ENCODE results near the gene ME3.

Gene ME3

DNA sequence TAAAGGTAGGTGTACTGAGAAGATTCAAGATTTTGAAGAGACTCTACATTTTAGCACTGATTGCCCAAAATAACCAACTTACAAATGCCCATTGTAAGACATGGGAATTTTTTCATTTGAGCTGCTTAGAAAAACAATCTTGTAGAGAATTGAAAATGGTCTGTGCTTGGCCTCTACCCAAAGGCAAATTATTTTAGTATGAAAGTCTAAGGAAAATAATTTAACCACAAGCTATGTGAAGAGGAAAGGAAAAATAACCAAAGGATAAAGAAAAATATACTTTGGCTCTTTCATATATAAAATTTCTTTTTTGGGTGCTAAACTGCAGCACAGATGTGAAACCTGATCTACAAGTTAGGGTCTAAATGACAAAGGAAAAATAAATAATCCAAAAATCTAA lies 54.9 kb downstream of the ME3 start:
- Mint-ChIP-seq H3K36me3 (ENCODE audit: insufficient read depth) (no peaks in the 10 kb centered on the region), H3K4me1 (ENCODE audit: low read depth in 2 of 2) (no peaks in the 10 kb centered on the region), H3K4me3 (no peak overlapping the region), H3K27ac (no peak overlapping the region), H3K9me3 (peaks cover 0 to 1% of the 10 kb centered on the region in 2 donors), H3K27me3 (no peaks in the 10 kb centered on the region)
- ATAC-seq (replicated peaks) = no peak
- DNase-seq = no peak

GRCh38 chr11:86615487-86615886 lies 56.9 kb downstream of the ME3 start:
- Mint-ChIP-seq H3K9me3 (peaks cover 0 to 1% of the 10 kb centered on the region in 2 donors), H3K4me3 (no peak overlapping the region), H3K27me3 (no peaks in the 10 kb centered on the region), H3K36me3 (ENCODE audit: insufficient read depth) (no peaks in the 10 kb centered on the region), H3K27ac (no peak overlapping the region), H3K4me1 (ENCODE audit: low read depth in 2 of 2) (no peaks in the 10 kb centered on the region)
- DNase-seq (no peak), ATAC-seq (replicated peaks) (no peak)

- no peaks in the 10 kb centered on the region for H3K27me3 Mint-ChIP-seq
- no peaks in the 10 kb centered on the region for H3K9me3 Mint-ChIP-seq
- ATAC-seq (replicated peaks) (no peak), DNase-seq (no peak)
- no peak overlapping the region for H3K27ac Mint-ChIP-seq
- H3K36me3 Mint-ChIP-seq (ENCODE audit: insufficient read depth) = no peaks in the 10 kb centered on the region
- H3K4me3 Mint-ChIP-seq = no peak overlapping the region
- H3K4me1 Mint-ChIP-seq (ENCODE audit: low read depth in 2 of 2) = peaks cover 0 to 3% of the 10 kb centered on the region in 2 donors
These were observed 61.7 kb downstream of the ME3 start for GRCh38 chr11:86610559-86611341.

- H3K4me1 Mint-ChIP-seq (ENCODE audit: low read depth in 2 of 2) = peaks cover 0 to 3% of the 10 kb centered on the region in 2 donors
- peak; percentile 66 for ATAC-seq (replicated peaks)
- peak overlapping the region in 1 of 2 donors; percentile 16 for H3K4me3 Mint-ChIP-seq
- no peaks in the 10 kb centered on the region for H3K9me3 Mint-ChIP-seq
- no peak overlapping the region for H3K27ac Mint-ChIP-seq
- H3K36me3 Mint-ChIP-seq (ENCODE audit: insufficient read depth) = no peaks in the 10 kb centered on the region
- H3K27me3 Mint-ChIP-seq = no peaks in the 10 kb centered on the region
- DNase-seq = peak; percentile 21 to 44 (median 23)
These were observed 64.1 kb downstream of the ME3 start for GRCh38 chr11:86608251-86608799.

DNA sequence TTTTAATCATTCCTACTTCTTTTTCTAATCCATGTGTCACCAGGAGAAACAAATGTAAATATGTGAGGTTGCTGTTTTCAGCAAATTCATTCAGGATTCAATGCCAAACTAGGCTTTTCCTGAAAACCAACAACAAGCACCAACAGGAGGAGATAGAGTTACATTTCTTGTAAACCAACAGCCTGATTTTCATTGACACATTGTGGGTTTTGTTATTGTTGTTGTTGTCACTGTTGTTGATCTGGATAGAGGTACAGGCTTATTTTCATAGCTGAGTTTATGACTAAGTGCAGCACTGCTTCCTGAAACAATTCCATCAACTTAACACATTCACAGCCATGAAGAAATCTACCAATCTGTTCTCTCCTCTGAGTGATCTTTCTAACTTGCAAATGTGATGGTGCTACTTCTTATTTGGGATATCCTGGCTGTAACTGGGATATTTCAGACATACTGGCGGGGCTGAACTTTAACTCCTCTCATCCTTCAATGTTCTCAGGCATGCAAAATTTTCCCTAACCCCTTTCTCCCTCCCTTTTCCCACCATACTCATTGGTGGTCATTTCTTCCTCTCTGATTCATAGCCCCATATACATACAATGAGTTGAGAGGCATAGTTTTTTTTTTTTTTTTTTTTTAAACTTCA lies 65.5 kb downstream of the ME3 start:
- Mint-ChIP-seq H3K4me1 (ENCODE audit: low read depth in 2 of 2) (peaks cover 0 to 3% of the 10 kb centered on the region in 2 donors), H3K9me3 (no peaks in the 10 kb centered on the region), H3K4me3 (no peak overlapping the region), H3K27ac (no peak overlapping the region), H3K36me3 (ENCODE audit: insufficient read depth) (no peaks in the 10 kb centered on the region), H3K27me3 (no peaks in the 10 kb centered on the region)
- ATAC-seq (replicated peaks) (no peak), DNase-seq (no peak)

DNA sequence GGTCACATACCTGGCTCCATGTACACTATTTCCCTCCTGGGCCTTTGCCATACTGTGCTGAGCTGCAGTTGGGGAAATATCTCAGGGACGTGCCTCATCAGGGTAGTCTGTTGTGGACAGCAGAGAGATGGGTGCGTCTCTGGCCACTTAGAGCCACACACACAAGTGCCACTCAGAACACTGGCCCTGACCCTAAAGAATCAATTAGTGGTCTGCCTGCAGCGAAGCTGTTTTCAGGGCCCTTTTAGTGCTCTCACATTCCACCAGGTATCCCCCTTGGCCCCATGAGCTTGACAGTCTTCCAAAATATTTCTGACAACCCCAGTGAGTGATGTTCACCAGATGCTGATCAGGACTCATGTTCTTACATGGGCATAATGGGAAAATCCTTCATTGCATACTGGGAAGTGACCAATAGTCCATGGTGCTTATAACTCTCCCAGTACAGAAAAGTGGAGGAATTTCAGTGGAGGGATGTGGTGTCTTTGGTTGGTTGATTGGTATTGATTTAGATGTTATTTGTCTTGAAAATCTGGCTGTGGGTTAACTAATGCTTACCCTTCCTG lies 66.1 kb downstream of the ME3 start:
- H3K4me3 Mint-ChIP-seq = no peak overlapping the region
- H3K4me1 Mint-ChIP-seq (ENCODE audit: low read depth in 2 of 2) = peaks cover 0 to 3% of the 10 kb centered on the region in 2 donors
- ATAC-seq (replicated peaks) = no peak
- H3K36me3 Mint-ChIP-seq (ENCODE audit: insufficient read depth) = no peaks in the 10 kb centered on the region
- DNase-seq = no peak
- H3K27me3 Mint-ChIP-seq = no peaks in the 10 kb centered on the region
- no peak overlapping the region for H3K27ac Mint-ChIP-seq
- H3K9me3 Mint-ChIP-seq = no peaks in the 10 kb centered on the region

GRCh38 chr11:86596861-86597586 lies 75.4 kb downstream of the ME3 start:
- Mint-ChIP-seq H3K27ac (no peak overlapping the region), H3K4me1 (ENCODE audit: low read depth in 2 of 2) (peaks cover 5 to 14% of the 10 kb centered on the region in 2 donors)

DNA sequence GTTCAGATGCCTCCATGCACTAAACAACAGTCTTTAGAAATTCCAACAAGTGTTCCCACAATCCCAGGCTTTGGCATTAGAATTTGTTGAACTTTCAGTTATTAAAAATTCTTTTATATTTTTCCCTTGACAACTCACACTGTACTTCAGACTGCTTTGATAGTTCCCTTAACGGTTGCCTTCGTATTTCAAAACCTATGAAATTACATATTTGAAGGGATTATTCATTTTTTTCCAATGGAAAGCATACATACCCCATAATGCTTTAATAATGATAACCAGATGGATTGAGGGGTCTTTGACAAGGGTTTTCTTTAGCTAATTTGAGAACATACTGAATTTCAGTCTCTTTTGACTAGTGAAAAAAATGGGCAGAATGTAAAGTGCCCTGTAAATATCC lies 76.5 kb downstream of the ME3 start:
- no peaks in the 10 kb centered on the region for H3K9me3 Mint-ChIP-seq
- H3K27me3 Mint-ChIP-seq = no peaks in the 10 kb centered on the region
- peaks cover 3% of the 10 kb centered on the region for H3K36me3 Mint-ChIP-seq (ENCODE audit: insufficient read depth)
- H3K27ac Mint-ChIP-seq = no peak overlapping the region
- H3K4me1 Mint-ChIP-seq (ENCODE audit: low read depth in 2 of 2) = peaks cover 5 to 14% of the 10 kb centered on the region in 2 donors
- no peak overlapping the region for H3K4me3 Mint-ChIP-seq
- ATAC-seq (replicated peaks) = no peak
- no peak for DNase-seq

More at GRCh38 chr11:86596861-86597586, 75.4 kb downstream of the ME3 start:
- Mint-ChIP-seq H3K27me3 (no peaks in the 10 kb centered on the region), H3K9me3 (no peaks in the 10 kb centered on the region), H3K36me3 (ENCODE audit: insufficient read depth) (peaks cover 3% of the 10 kb centered on the region), H3K4me3 (no peak overlapping the region)
- DNase-seq = no peak
- ATAC-seq (replicated peaks) = no peak

- Mint-ChIP-seq H3K27ac (no peak overlapping the region), H3K4me1 (ENCODE audit: low read depth in 2 of 2) (peaks cover 5 to 14% of the 10 kb centered on the region in 2 donors), H3K9me3 (no peaks in the 10 kb centered on the region), H3K27me3 (no peaks in the 10 kb centered on the region), H3K4me3 (no peak overlapping the region), H3K36me3 (ENCODE audit: insufficient read depth) (peaks cover 3% of the 10 kb centered on the region)
- no peak for DNase-seq
- no peak for ATAC-seq (replicated peaks)
These were observed 77.0 kb downstream of the ME3 start for GRCh38 chr11:86595451-86595850.

GRCh38 chr11:86594746-86595145 lies 77.7 kb downstream of the ME3 start:
- DNase-seq (no peak), ATAC-seq (replicated peaks) (no peak)
- Mint-ChIP-seq H3K36me3 (ENCODE audit: insufficient read depth) (peaks cover 3% of the 10 kb centered on the region), H3K27ac (peak overlapping the region in 1 of 2 donors; percentile 10), H3K9me3 (no peaks in the 10 kb centered on the region), H3K4me1 (ENCODE audit: low read depth in 2 of 2) (peaks cover 5 to 14% of the 10 kb centered on the region in 2 donors), H3K27me3 (no peaks in the 10 kb centered on the region), H3K4me3 (no peak overlapping the region)

DNA sequence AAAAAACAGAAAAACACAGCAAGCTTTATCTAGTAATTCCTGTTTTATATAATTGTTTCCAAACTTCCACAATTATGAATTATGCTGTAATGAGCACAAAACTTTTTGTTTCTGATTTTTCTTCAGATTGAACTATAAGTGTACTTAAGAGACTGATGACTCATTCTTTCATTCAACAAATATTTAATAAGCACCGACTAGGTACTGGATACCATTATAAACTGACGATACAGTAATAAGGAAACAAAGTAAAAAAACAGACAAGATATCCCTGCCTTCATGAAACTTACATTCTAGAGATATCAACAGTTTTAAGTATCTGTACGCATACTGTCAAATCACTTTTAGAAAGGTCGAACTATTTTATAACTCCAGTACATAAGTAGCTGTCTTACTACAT lies 78.6 kb downstream of the ME3 start:
- no peak overlapping the region for H3K4me3 Mint-ChIP-seq
- no peak for DNase-seq
- peaks cover 5 to 14% of the 10 kb centered on the region in 2 donors for H3K4me1 Mint-ChIP-seq (ENCODE audit: low read depth in 2 of 2)
- peak overlapping the region in 1 of 2 donors; percentile 3 for H3K27ac Mint-ChIP-seq
- ATAC-seq (replicated peaks) = no peak
- no peaks in the 10 kb centered on the region for H3K9me3 Mint-ChIP-seq
- no peaks in the 10 kb centered on the region for H3K27me3 Mint-ChIP-seq
- peaks cover 3% of the 10 kb centered on the region for H3K36me3 Mint-ChIP-seq (ENCODE audit: insufficient read depth)

DNA sequence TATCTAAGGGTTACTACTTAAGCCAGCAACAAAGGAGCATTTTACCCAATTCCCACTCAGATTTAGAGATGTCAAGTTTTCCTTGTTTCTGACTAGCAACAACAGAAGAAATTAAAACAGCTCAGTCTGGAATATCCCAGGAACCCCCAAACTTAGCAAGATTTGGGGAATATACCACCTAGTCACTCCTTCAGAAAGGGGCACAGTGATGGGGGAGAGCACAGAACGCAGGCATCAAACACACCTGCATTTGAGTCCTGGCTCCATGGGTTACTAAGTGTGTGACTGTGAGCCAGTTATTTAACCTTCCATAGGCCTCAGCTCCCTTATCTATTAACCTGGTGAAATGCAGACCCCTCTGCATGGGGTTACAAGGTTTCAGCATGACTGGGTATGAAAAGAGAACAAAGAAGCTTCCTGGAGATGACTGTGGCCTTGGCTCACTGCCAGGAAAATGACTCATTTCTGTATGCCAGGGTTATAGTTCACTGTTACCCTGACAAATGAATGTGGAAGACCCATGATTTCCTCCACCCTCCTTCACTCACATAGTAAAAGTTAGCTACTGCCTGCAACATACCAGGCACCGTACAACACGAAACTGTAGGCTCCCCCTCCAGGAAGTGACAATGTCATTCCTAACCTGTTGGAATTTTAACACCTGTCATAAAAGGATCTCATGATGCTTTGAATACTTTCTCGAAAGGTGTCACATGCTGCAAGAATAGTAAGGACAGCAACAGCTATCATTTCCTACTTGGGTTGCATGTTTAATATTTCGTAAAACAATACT lies 79.6 kb downstream of the ME3 start:
- peak overlapping the region; percentile 3 to 32 for H3K27ac Mint-ChIP-seq
- peak; percentile 44 to 69 (median 58) for DNase-seq
- ATAC-seq (replicated peaks) = peak; percentile 94
- no peaks in the 10 kb centered on the region for H3K9me3 Mint-ChIP-seq
- peak overlapping the region in 1 of 2 donors; percentile 13 for H3K4me3 Mint-ChIP-seq
- no peaks in the 10 kb centered on the region for H3K27me3 Mint-ChIP-seq
- H3K4me1 Mint-ChIP-seq (ENCODE audit: low read depth in 2 of 2) = peaks cover 5 to 14% of the 10 kb centered on the region in 2 donors
- peaks cover 3% of the 10 kb centered on the region for H3K36me3 Mint-ChIP-seq (ENCODE audit: insufficient read depth)
